ENCODE data around the gene UAP1.

Gene UAP1

DNA sequence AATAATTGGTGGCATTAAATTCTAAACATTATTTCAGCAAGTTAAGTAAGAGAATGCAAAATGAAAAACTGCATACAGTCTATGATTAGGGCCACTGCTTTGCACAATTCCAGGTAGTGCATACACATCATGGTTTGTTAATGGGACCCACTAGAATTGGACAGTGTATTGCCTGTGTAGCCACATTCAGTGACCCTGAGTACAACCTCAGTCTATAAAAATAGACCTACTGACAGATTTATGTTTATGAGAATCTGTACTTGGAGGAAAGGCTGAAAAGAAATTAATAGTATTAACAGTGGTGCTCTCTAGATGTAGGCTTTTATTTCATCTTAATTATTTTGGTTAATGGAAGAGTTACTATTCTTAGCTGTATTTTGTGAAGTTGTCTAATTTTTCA, 18.8 kb downstream of the UAP1 start:
- TF ChIP-seq CTCF (IDR thresholded peaks at IDR 0.05) = no peak

GRCh38 chr1:162587347-162587746, 25.8 kb downstream of the UAP1 start:
- TF ChIP-seq CTCF (IDR thresholded peaks at IDR 0.05) = no peak

DNA sequence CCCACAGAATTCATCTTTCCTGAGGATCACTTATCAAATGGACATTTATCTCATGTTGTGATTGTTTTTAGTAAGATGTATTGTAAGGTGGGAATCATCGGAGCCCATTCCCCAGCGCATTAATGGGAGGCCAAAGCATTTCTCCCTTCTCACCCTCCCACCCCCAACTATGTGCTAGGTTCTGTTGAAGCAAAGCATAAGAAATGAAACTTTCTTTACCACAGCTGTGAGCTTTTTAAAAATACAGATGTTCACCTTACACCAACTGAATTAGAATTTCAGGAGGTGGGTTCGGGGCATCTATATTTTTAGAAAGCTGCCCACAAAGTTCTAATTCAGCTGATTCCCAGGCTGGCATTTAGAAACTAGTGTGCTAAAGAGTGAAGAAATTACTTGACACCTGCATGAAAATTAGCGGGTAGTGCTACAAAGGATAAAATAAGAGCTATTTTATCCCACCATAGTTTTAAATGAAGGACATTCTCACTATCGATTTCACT, 26.3 kb downstream of the UAP1 start:
- no peak for TF ChIP-seq CTCF (IDR thresholded peaks at IDR 0.05)

GRCh38 chr1:162590101-162590500, 28.6 kb downstream of the UAP1 start:
- no peak for TF ChIP-seq CTCF (IDR thresholded peaks at IDR 0.05)

- TF ChIP-seq CTCF (IDR thresholded peaks at IDR 0.05) = no peak
These were observed 29.2 kb downstream of the UAP1 start for GRCh38 chr1:162590686-162591085.

DNA sequence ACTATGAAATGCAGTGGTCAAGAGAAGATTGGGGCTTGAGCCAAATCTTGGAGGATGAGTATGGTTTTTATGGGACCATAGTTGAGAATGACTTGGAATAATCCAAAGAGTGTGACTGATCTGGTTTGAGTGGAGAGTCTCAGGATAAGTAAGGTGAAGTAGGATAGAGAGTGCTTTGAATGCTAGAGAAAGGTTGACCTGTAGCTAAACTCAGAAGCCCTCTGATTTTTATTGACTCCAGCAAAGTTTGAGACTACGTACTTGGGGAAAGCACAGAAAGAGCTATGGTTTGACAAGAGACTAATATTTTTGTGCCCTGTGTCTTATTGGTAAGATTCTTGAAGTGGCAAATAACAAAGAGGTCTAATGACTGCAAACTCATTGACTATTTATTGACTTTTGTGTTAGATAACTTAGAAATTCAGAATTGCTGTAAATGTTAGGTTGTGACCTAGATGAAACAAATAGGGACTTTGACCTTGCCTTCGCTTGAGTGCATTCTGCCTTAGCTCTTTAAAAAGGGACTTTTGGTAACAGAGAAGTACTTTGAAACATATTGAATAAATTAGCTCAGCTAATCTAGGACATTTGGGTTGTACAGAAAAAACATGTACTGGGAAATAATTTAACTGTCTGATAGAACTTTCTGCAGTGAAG, 35.1 kb downstream of the UAP1 start:
- no peak for TF ChIP-seq CTCF (IDR thresholded peaks at IDR 0.05)

- no peak for TF ChIP-seq CTCF (IDR thresholded peaks at IDR 0.05)
These were observed 37.9 kb downstream of the UAP1 start for GRCh38 chr1:162599451-162599850.
